Neutrophil (primary cell): Measurements from ENCODE around the gene ERP27.

Experiments
- H3K27ac ChIP-seq: fragments of 200-600 bp; sonication (generic); 2 replicates; pipeline ENCODE4 v1.5.1; 2016; ENCODE audit warnings: mild to moderate bottlenecking, moderate library complexity
- H3K27me3 ChIP-seq: fragments of 200-600 bp; sonication (generic); 2 replicates; pipeline ENCODE4 v1.6.0; 2016; ENCODE audit warnings: mild to moderate bottlenecking
- H3K36me3 ChIP-seq: fragments of 200-600 bp; sonication (generic); 2 replicates; pipeline ENCODE4 v1.5.1; 2017
- H3K4me1 ChIP-seq, 2 experiments: fragments of 200-600 bp in 1 of 2; sonication (generic) in 1 of 2; 1 replicate in 1 of 2; 2 replicates in 1 of 2; pipeline versions ENCODE4 v1.5.1 to v1.6.1; 2013 to 2016; ENCODE audit warnings: low read depth in 1 of 2, low read length in 1 of 2, mild to moderate bottlenecking in 1 of 2, moderate library complexity in 1 of 2; ENCODE audit not compliant: control insufficient read depth in 1 of 2, insufficient read depth in 1 of 2
- H3K4me3 ChIP-seq, 2 experiments: fragments of 200-600 bp in 1 of 2; sonication (generic) in 1 of 2; 1 replicate in 1 of 2; 2 replicates in 1 of 2; pipeline ENCODE4 v1.5.1; 2013 to 2016; ENCODE audit warnings: low read depth in 1 of 2, low read length in 1 of 2, mild to moderate bottlenecking in 1 of 2, moderate library complexity in 1 of 2
- H3K9me3 ChIP-seq: fragments of 200-600 bp; sonication (generic); 2 replicates; pipeline ENCODE4 v1.5.1; 2016
- CTCF ChIP-seq: fragments of 200-600 bp; sonication (generic); IDR thresholded peaks from 2 replicates; pipeline ENCODE4 v1.5.1; 2016; ENCODE audit warnings: antibody characterized with exemption

Gene ERP27

GRCh38 chr12:14904854-14905253 lies 33.5 kb downstream of the ERP27 start:
- H3K27ac ChIP-seq, result no peak overlapping the region
- H3K27me3 ChIP-seq, result no peaks in the 10 kb centered on the region
- H3K9me3 ChIP-seq, result no peaks in the 10 kb centered on the region
- peaks cover 14% of the 10 kb centered on the region for H3K36me3 ChIP-seq
- no peak overlapping the region for H3K4me3 ChIP-seq
- no peak for TF ChIP-seq CTCF
- no peaks in the 10 kb centered on the region for H3K4me1 ChIP-seq

GRCh38 chr12:14903386-14904098 lies 34.8 kb downstream of the ERP27 start:
- Histone ChIP-seq H3K36me3 (peaks cover 8% of the 10 kb centered on the region), H3K27me3 (no peaks in the 10 kb centered on the region), H3K27ac (no peak overlapping the region), H3K4me1 (no peaks in the 10 kb centered on the region), H3K4me3 (no peak overlapping the region), H3K9me3 (no peaks in the 10 kb centered on the region)
- TF ChIP-seq CTCF, result no peak

GRCh38 chr12:14902465-14902864 lies 35.9 kb downstream of the ERP27 start:
- Histone ChIP-seq H3K36me3 (no peaks in the 10 kb centered on the region), H3K27me3 (no peaks in the 10 kb centered on the region), H3K4me3 (no peak overlapping the region), H3K27ac (no peak overlapping the region), H3K9me3 (no peaks in the 10 kb centered on the region), H3K4me1 (no peaks in the 10 kb centered on the region)
- TF ChIP-seq CTCF, result no peak

GRCh38 chr12:14901228-14901562 lies 37.1 kb downstream of the ERP27 start:
- H3K27me3 ChIP-seq, result no peaks in the 10 kb centered on the region

GRCh38 chr12:14900521-14901227 lies 37.7 kb downstream of the ERP27 start:
- H3K27me3 ChIP-seq, result no peaks in the 10 kb centered on the region
- no peak overlapping the region for H3K4me3 ChIP-seq
- no peak for TF ChIP-seq CTCF
- H3K27ac ChIP-seq, result no peak overlapping the region
- no peaks in the 10 kb centered on the region for H3K9me3 ChIP-seq
- H3K4me1 ChIP-seq, result no peaks in the 10 kb centered on the region
- no peaks in the 10 kb centered on the region for H3K36me3 ChIP-seq

More at GRCh38 chr12:14901228-14901562, 37.1 kb downstream of the ERP27 start:
- Histone ChIP-seq H3K36me3 (no peaks in the 10 kb centered on the region), H3K4me1 (no peaks in the 10 kb centered on the region), H3K9me3 (no peaks in the 10 kb centered on the region), H3K4me3 (no peak overlapping the region), H3K27ac (no peak overlapping the region)
- no peak for TF ChIP-seq CTCF
